H1 (cell line): ENCODE results near the gene SF3B2. TPM values are rescaled to one million over a fixed set of nuclear protein-coding genes. Genes with fewer than 3 reads are reported as not detected.

ENCODE experiments used
- CTCF ChIA-PET: fragments of 300-600 bp; sonication (Branson Sonifier 250); formaldehyde crosslinking; loops from one replicate; lab custom pipeline; 2021; ENCODE audit not compliant: partially characterized antibody; lab: Charles Lee
- POLR2A ChIA-PET: fragments of 300-600 bp; sonication (Branson Sonifier 250); formaldehyde crosslinking; loops from one replicate; lab custom pipeline; 2021; ENCODE audit warnings: inconsistent platforms; ENCODE audit not compliant: partially characterized antibody; lab: Charles Lee
- DNase-seq, 2 experiments: peaks; one replicate each; pipeline versions ENCODE4 v3.0.0 to v3.0.0-alpha.2; 2010 to 2022; ENCODE audit warnings: low spot score in 2 of 2, low read depth in 1 of 2, mixed read lengths in 1 of 2
- FAIRE-seq: peaks from 2 replicates; lab custom pipeline; 2011; peaks lifted over from hg19 to GRCh38; lab: Jason Lieb, UNC
- H2AFZ ChIP-seq: 2 replicates; pipeline ENCODE4 v1.8.1; 2012; ENCODE audit warnings: low read length, inconsistent platforms
- H2AK5ac ChIP-seq: 2 replicates; pipeline ENCODE4 v1.6.1; 2013; ENCODE audit warnings: low read depth, low read length
- H2BK120ac ChIP-seq: replicated peaks from 2 replicates; pipeline ENCODE3; 2013; ENCODE audit warnings: low read depth, low read length, inconsistent platforms
- H2BK12ac ChIP-seq: 2 replicates; pipeline ENCODE4 v1.6.1; 2013; ENCODE audit warnings: low read depth, low read length
- H2BK15ac ChIP-seq: 2 replicates; pipeline ENCODE4 v1.6.1; 2013; ENCODE audit warnings: low read length
- H2BK20ac ChIP-seq: 2 replicates; pipeline ENCODE4 v1.6.1; 2013; ENCODE audit warnings: low read length
- H2BK5ac ChIP-seq: 2 replicates; pipeline ENCODE4 v1.6.1; 2013; ENCODE audit warnings: low read depth, low read length
- H3K14ac ChIP-seq: 2 replicates; pipeline ENCODE4 v1.6.1; 2013; ENCODE audit warnings: inconsistent platforms; ENCODE audit not compliant: insufficient read length
- H3K18ac ChIP-seq: 2 replicates; pipeline ENCODE4 v1.6.1; 2013; ENCODE audit warnings: low read length; ENCODE audit errors: extremely low read depth
- H3K23ac ChIP-seq: 2 replicates; pipeline ENCODE4 v1.6.1; 2013; ENCODE audit warnings: inconsistent platforms; ENCODE audit not compliant: insufficient read length
- H3K23me2 ChIP-seq: 2 replicates; pipeline ENCODE4 v1.6.1; 2013; ENCODE audit warnings: low read depth, low read length
- H3K27ac ChIP-seq: 2 replicates; pipeline ENCODE4 v1.6.1; 2011; ENCODE audit warnings: low read depth, low read length, inconsistent platforms
- H3K27me3 ChIP-seq, 4 experiments: replicated peaks in 1 of 4; 1 replicate in 1 of 4; 2 replicates in 3 of 4; pipeline versions ENCODE4 v1.6.1 to v1.8.1; 2011 to 2013; ENCODE audit warnings: low read length in 3 of 4, mild to moderate bottlenecking in 3 of 4, inconsistent platforms in 2 of 4, mixed read lengths in 2 of 4, moderate library complexity in 1 of 4; ENCODE audit not compliant: control insufficient read depth in 3 of 4, insufficient read depth in 3 of 4; ENCODE audit errors: extremely low read depth in 1 of 4
- H3K36me3 ChIP-seq, 4 experiments: 2 replicates each; pipeline versions ENCODE4 v1.6.1 to v1.8.1; 2011 to 2013; ENCODE audit warnings: mild to moderate bottlenecking in 4 of 4, low read length in 3 of 4, moderate library complexity in 2 of 4, control low read depth in 1 of 4, inconsistent platforms in 1 of 4; ENCODE audit not compliant: insufficient read depth in 4 of 4, control insufficient read depth in 2 of 4
- H3K4ac ChIP-seq: replicated peaks from 2 replicates; pipeline ENCODE3; 2013; ENCODE audit warnings: low read length, low read depth, mixed read lengths, inconsistent platforms; ENCODE audit not compliant: insufficient read length
- H3K4me1 ChIP-seq, 4 experiments: replicated peaks in 1 of 4; 1 replicate in 1 of 4; 2 replicates in 3 of 4; pipeline versions ENCODE4 v1.6.1 to v1.8.1; 2011 to 2013; ENCODE audit warnings: low read length in 3 of 4, inconsistent platforms in 2 of 4, mixed read lengths in 1 of 4; ENCODE audit not compliant: insufficient read depth in 4 of 4, control insufficient read depth in 3 of 4
- H3K4me2 ChIP-seq, 2 experiments: 2 replicates each; pipeline versions ENCODE4 v1.6.1 to v1.8.1; 2011 to 2013; ENCODE audit warnings: low read depth in 2 of 2, low read length in 2 of 2, control low read depth in 1 of 2, inconsistent platforms in 1 of 2, mild to moderate bottlenecking in 1 of 2; ENCODE audit not compliant: insufficient read depth in 1 of 2
- H3K4me3 ChIP-seq, 4 experiments: fragments of 200-600, 300-600 bp in 1 of 4; sonication (generic), shearing (Covaris generic), sonication (Bioruptor Twin) in 1 of 4; 2 replicates each; pipeline versions ENCODE4 v1.5.1 to v1.8.1; 2011 to 2016; ENCODE audit warnings: low read length in 4 of 4, low read depth in 3 of 4, control low read depth in 2 of 4, inconsistent platforms in 2 of 4, mild to moderate bottlenecking in 2 of 4, mixed read lengths in 1 of 4, moderate library complexity in 1 of 4; ENCODE audit not compliant: insufficient read depth in 2 of 4; ENCODE audit errors: extremely low read depth in 1 of 4
- H3K56ac ChIP-seq: replicated peaks from 2 replicates; pipeline ENCODE3; 2013; ENCODE audit warnings: low read depth, mild to moderate bottlenecking, mixed read lengths, low read length, inconsistent platforms; ENCODE audit not compliant: insufficient read length
- H3K79me1 ChIP-seq: 2 replicates; pipeline ENCODE4 v1.6.1; 2013; ENCODE audit warnings: low read depth, low read length, control low read depth
- H3K79me2 ChIP-seq, 2 experiments: 2 replicates each; pipeline versions ENCODE4 v1.6.1 to v1.8.1; 2012 to 2013; ENCODE audit warnings: low read length in 2 of 2, mild to moderate bottlenecking in 2 of 2, inconsistent platforms in 1 of 2; ENCODE audit not compliant: insufficient read depth in 2 of 2, control insufficient read depth in 1 of 2
- H3K9ac ChIP-seq, 4 experiments: replicated peaks in 1 of 4; 1 replicate in 1 of 4; 2 replicates in 3 of 4; pipeline versions ENCODE4 v1.6.1 to v1.8.1; 2011 to 2013; ENCODE audit warnings: low read depth in 3 of 4, low read length in 3 of 4, control low read depth in 2 of 4, mild to moderate bottlenecking in 2 of 4, moderate library complexity in 2 of 4, inconsistent platforms in 1 of 4; ENCODE audit errors: extremely low read depth in 1 of 4
- H3K9me3 ChIP-seq, 2 experiments: 2 replicates each; pipeline versions ENCODE4 v1.6.1 to v1.8.1; 2012 to 2013; ENCODE audit warnings: mild to moderate bottlenecking in 2 of 2, moderate library complexity in 2 of 2, control low read depth in 1 of 2, inconsistent platforms in 1 of 2, low read depth in 1 of 2, low read length in 1 of 2, mixed read lengths in 1 of 2; ENCODE audit not compliant: insufficient read depth in 2 of 2
- H4K20me1 ChIP-seq, 2 experiments: replicated peaks in 1 of 2; 2 replicates each; pipeline versions ENCODE3 to v1.8.1; 2011 to 2013; ENCODE audit warnings: inconsistent platforms in 2 of 2, low read length in 2 of 2, mild to moderate bottlenecking in 1 of 2; ENCODE audit not compliant: insufficient read depth in 2 of 2, control insufficient read depth in 1 of 2
- H4K5ac ChIP-seq: 2 replicates; pipeline ENCODE4 v1.6.1; 2013; ENCODE audit warnings: low read length, low read depth, mixed read lengths, inconsistent platforms; ENCODE audit not compliant: insufficient read length
- H4K8ac ChIP-seq: 2 replicates; pipeline ENCODE4 v1.8.0; 2013; ENCODE audit warnings: mild to moderate bottlenecking, moderate library complexity, low read length, inconsistent platforms; ENCODE audit not compliant: insufficient read depth; ENCODE audit errors: extremely low read depth
- H4K91ac ChIP-seq: replicated peaks from 2 replicates; pipeline ENCODE3; 2013; ENCODE audit warnings: low read length, mixed read lengths, inconsistent platforms; ENCODE audit not compliant: insufficient read length
- ASH2L ChIP-seq: fragments of 200-600, 300-600 bp; sonication (generic); IDR thresholded peaks from one replicate; pipeline ENCODE4 v1.7.1; 2017; ENCODE audit warnings: low read length
- BACH1 ChIP-seq: IDR thresholded peaks from 2 replicates; pipeline ENCODE4 v1.6.1; 2012; ENCODE audit warnings: low read length, improper control_type of control experiment
- BCL11A ChIP-seq, 2 experiments: IDR thresholded peaks; one replicate each; pipeline ENCODE4 v1.6.1; 2011; ENCODE audit warnings: low read depth in 2 of 2, low read length in 2 of 2, mild to moderate bottlenecking in 2 of 2
- CHD1 ChIP-seq: IDR thresholded peaks from 2 replicates; pipeline ENCODE4 v1.6.1; 2012; ENCODE audit warnings: low read depth, low read length, improper control_type of control experiment
- GABPA ChIP-seq: IDR thresholded peaks from 2 replicates; pipeline ENCODE4 v1.6.1; 2011; ENCODE audit warnings: mild to moderate bottlenecking, low read length, moderate library complexity, borderline replicate concordance; ENCODE audit not compliant: insufficient read depth
- HDAC2 ChIP-seq, 2 experiments: fragments of 300-600 bp in 1 of 2; sonication (generic) in 1 of 2; IDR thresholded peaks; 2 replicates each; pipeline ENCODE4 v1.6.1; 2011 to 2012; ENCODE audit warnings: low read depth in 2 of 2, low read length in 2 of 2, mild to moderate bottlenecking in 2 of 2, moderate library complexity in 2 of 2, borderline replicate concordance in 1 of 2, inconsistent platforms in 1 of 2
- POU5F1 ChIP-seq: IDR thresholded peaks from 2 replicates; pipeline ENCODE4 v1.6.1; 2011; ENCODE audit warnings: low read depth, mild to moderate bottlenecking, low read length, moderate library complexity
- RBBP5 ChIP-seq: IDR thresholded peaks from 2 replicates; pipeline ENCODE4 v1.7.1; 2012; ENCODE audit warnings: low read depth, mild to moderate bottlenecking, inconsistent platforms, low read length, moderate library complexity, borderline replicate concordance
- RFX5 ChIP-seq: IDR thresholded peaks from 2 replicates; pipeline ENCODE4 v1.6.1; 2011; ENCODE audit warnings: low read depth, low read length, improper control_type of control experiment, borderline replicate concordance
- SP4 ChIP-seq: IDR thresholded peaks from 2 replicates; pipeline ENCODE4 v1.6.1; 2012; ENCODE audit warnings: low read length, inconsistent platforms
- SRF ChIP-seq: IDR thresholded peaks from 2 replicates; pipeline ENCODE4 v1.6.1; 2011; ENCODE audit warnings: mild to moderate bottlenecking, low read depth, low read length, moderate library complexity
- SUZ12 ChIP-seq: fragments of 200-600 bp; sonication (generic); IDR thresholded peaks from 2 replicates; pipeline ENCODE4 v1.6.1; 2012; ENCODE audit warnings: mild to moderate bottlenecking, inconsistent platforms, low read length, moderate library complexity, mixed read lengths
- TEAD4 ChIP-seq: IDR thresholded peaks from 2 replicates; pipeline ENCODE4 v1.6.1; 2012; ENCODE audit warnings: low read depth, low read length, inconsistent platforms, mixed read lengths
- YY1 ChIP-seq: IDR thresholded peaks from 2 replicates; pipeline ENCODE4 v1.6.1; 2011; ENCODE audit warnings: low read depth, mild to moderate bottlenecking, low read length
- WGBS, 2 experiments: shearing (Covaris generic) in 1 of 2; methylation state at CpG; one replicate each; pipeline versions ENCODE4 v1.1.6 to v1.1.7; 2013 to 2015; ENCODE audit warnings: low lambda C conversion rate in 2 of 2, mixed read lengths in 2 of 2, inconsistent platforms in 1 of 2, low coverage in 1 of 2, missing lambda C conversion rate in 1 of 2; ENCODE audit not compliant: insufficient replicate concordance in 2 of 2, insufficient coverage in 1 of 2, insufficient read length in 1 of 2; ENCODE audit errors: extremely low coverage in 1 of 2, missing lambda C conversion rate in 1 of 2; 5-methylcytosine and 5-hydroxymethylcytosine counted together
- polyA plus RNA-seq, 7 experiments: library from polyadenylated mRNA; depleted of rRNA in 3 of 7; stranded (reverse) in 5 of 7; unstranded in 2 of 7; fragments of >200 nt in 5 of 7; fragments of 200-250 nt in 2 of 7; gene quantifications; 1 replicate in 5 of 7; 2 replicates in 1 of 7; 4 replicates in 1 of 7; pipeline versions ENCODE4 v1.2.1 to v1.2.3, GENCODE V29; 2011 to 2013; ENCODE audit warnings: missing spikeins in 2 of 7, mixed read lengths in 2 of 7
- total RNA-seq: library from RNA; stranded (reverse); fragmentation: NEBNext Ultra II Directional; extraction: Animal tissue kit (Norgen Biotek cat#: 25700); gene quantifications from 2 replicates; pipeline ENCODE4 v1.2.1, GENCODE V29; 2021

SF3B2 gene
- total and polyA plus RNA-seq, 2 of the 8 experiments (the other 6 are each of a cell fraction or from before 2014, with no cell fraction given), result 182 to 237 TPM

GRCh38 chr11:66067640-66068039 is 15.5 kb downstream of the SF3B2 start:
- Histone ChIP-seq H4K91ac (no peak overlapping the region), H3K9me3 (no peaks in the 10 kb centered on the region), H3K56ac (no peak overlapping the region), H4K8ac (no peak overlapping the region; the same call in 1 of the 2 replicates), H2AFZ (no peak overlapping the region), H3K23me2 (no peaks in the 10 kb centered on the region; the same call in 1 of the 2 replicates), H2AK5ac (no peak overlapping the region), H3K4me2 (no peak overlapping the region), H2BK20ac (no peak overlapping the region), H3K4me1 (peaks cover 5 to 13% (median 8%) of the 10 kb centered on the region in 4 experiments; a peak in 6 of 7 replicates), H3K4ac (no peak overlapping the region), H4K20me1 (peaks cover 1 to 17% of the 10 kb centered on the region in 2 experiments), H2BK15ac (no peak overlapping the region), H2BK5ac (no peak overlapping the region), H3K79me2 (peaks cover 0 to 13% of the 10 kb centered on the region in 2 experiments; a peak in 2 of 4 replicates), H3K4me3 (no peak overlapping the region), H3K27me3 (no peaks in the 10 kb centered on the region), H3K27ac (no peak overlapping the region; the same call in 1 of the 2 replicates), H3K79me1 (no peaks in the 10 kb centered on the region; the same call in 1 of the 2 replicates), H3K9ac (no peak overlapping the region), H3K36me3 (peaks cover 23 to 58% (median 48%) of the 10 kb centered on the region in 4 experiments), H4K5ac (no peak overlapping the region), H3K18ac (no peak overlapping the region), H3K14ac (no peak overlapping the region), H2BK12ac (no peak overlapping the region), H2BK120ac (no peak overlapping the region), H3K23ac (no peak overlapping the region)
- DNase-seq, result no peak
- WGBS, 2 experiments, result 82% methylated on average over 4 of the region's 4 CpGs; no CpG with 5 or more reads in 1 of the 2 experiments
- ChIA-PET CTCF (interaction anchor here (0.6 to 8.8 kb wide), 24 partner anchors 9 to 519 kb away, joined by 3 to 144 read pairs (median 4); partner anchors contain the start of genes CCDC85B, CST6, GAL3ST3 and SF3B2), POLR2A (interaction anchor here (0.9 to 9.7 kb wide), 4 partner anchors 12 to 113 kb away, joined by 3 to 150 read pairs (median 13); partner anchors contain the start of genes GAL3ST3 and SF3B2)
- no peak for FAIRE-seq
- TF ChIP-seq SUZ12, result no peak
- no peak for TF ChIP-seq HDAC2 (IDR thresholded peaks at IDR 0.05; ENCODE audit: borderline replicate concordance in 1 of 2, low read depth in 2 of 2, low read length in 2 of 2)
- TF ChIP-seq ASH2L, result no peak
- no peak for TF ChIP-seq GABPA
- no peak for TF ChIP-seq RFX5
- no peak for TF ChIP-seq BCL11A (IDR thresholded peaks at IDR 0.05; ENCODE audit: low read depth in 2 of 2, low read length in 2 of 2)
- no peak for TF ChIP-seq TEAD4
- TF ChIP-seq BACH1, result no peak
- no peak for TF ChIP-seq YY1
- no peak for TF ChIP-seq CHD1
- no peak for TF ChIP-seq POU5F1
- no peak for TF ChIP-seq SP4
- TF ChIP-seq SRF, result no peak
- TF ChIP-seq RBBP5, result no peak
